BE2C (cell line): ENCODE results near the gene SARNP.

Experiments
- DNase-seq: peaks from one replicate; pipeline ENCODE4 v3.0.0-alpha.2; 2020
- H3K27me3 ChIP-seq: fragments of 250-450 bp; sonication (Bioruptor Pico); 2 replicates; pipeline ENCODE4 v1.5.1; 2020; ENCODE audit warnings: mild to moderate bottlenecking
- H3K36me3 ChIP-seq: fragments of 250-450 bp; sonication (Bioruptor Pico); 2 replicates; pipeline ENCODE4 v1.5.1; 2020; ENCODE audit warnings: mild to moderate bottlenecking
- H3K4me1 ChIP-seq: fragments of 250-450 bp; sonication (Bioruptor Pico); 2 replicates; pipeline ENCODE4 v1.5.1; 2020
- H3K4me3 ChIP-seq: 2 replicates; pipeline ENCODE4 v1.5.1; 2011; ENCODE audit warnings: low read depth, low read length
- H3K9me3 ChIP-seq: fragments of 250-450 bp; sonication (Bioruptor Pico); 2 replicates; pipeline ENCODE4 v1.5.1; 2020
- CTCF ChIP-seq: IDR thresholded peaks from 2 replicates; pipeline ENCODE4 v1.5.1; 2012; ENCODE audit warnings: mild to moderate bottlenecking, low read depth, low read length

Gene SARNP

GRCh38 chr12:55830601-55831446 lies 13.3 kb upstream of the SARNP start:
- no peaks in the 10 kb centered on the region for H3K9me3 ChIP-seq
- TF ChIP-seq CTCF = no peak
- peak overlapping the region; percentile 80 for H3K4me3 ChIP-seq
- no peaks in the 10 kb centered on the region; the same call in 1 of the 2 replicates for H3K4me1 ChIP-seq
- peaks cover 11% of the 10 kb centered on the region; the same call in 1 of the 2 replicates for H3K36me3 ChIP-seq
- peak; percentile 71 for DNase-seq
- no peaks in the 10 kb centered on the region for H3K27me3 ChIP-seq

- Histone ChIP-seq H3K27me3 (no peaks in the 10 kb centered on the region), H3K36me3 (peaks cover 11% of the 10 kb centered on the region; the same call in 1 of the 2 replicates), H3K9me3 (no peaks in the 10 kb centered on the region), H3K4me1 (no peaks in the 10 kb centered on the region; the same call in 1 of the 2 replicates), H3K4me3 (peak overlapping the region; percentile 80)
- TF ChIP-seq CTCF = no peak
- no peak for DNase-seq
Measured at GRCh38 chr12:55829967-55830600, 12.6 kb upstream of the SARNP start.

GRCh38 chr12:55828357-55828756 lies 10.8 kb upstream of the SARNP start:
- DNase-seq = no peak
- Histone ChIP-seq H3K27me3 (no peaks in the 10 kb centered on the region), H3K4me3 (peak overlapping the region; percentile 80), H3K9me3 (no peaks in the 10 kb centered on the region), H3K4me1 (no peaks in the 10 kb centered on the region; the same call in 1 of the 2 replicates), H3K36me3 (peaks cover 14% of the 10 kb centered on the region)
- no peak for TF ChIP-seq CTCF

GRCh38 chr12:55827806-55828205 lies 10.3 kb upstream of the SARNP start:
- H3K4me3 ChIP-seq = no peak overlapping the region

GRCh38 chr12:55824726-55825125 lies 7.2 kb upstream of the SARNP start:
- DNase-seq = no peak
- no peaks in the 10 kb centered on the region for H3K27me3 ChIP-seq
- TF ChIP-seq CTCF = no peak
- H3K4me1 ChIP-seq = no peaks in the 10 kb centered on the region
- peaks cover 46% of the 10 kb centered on the region for H3K36me3 ChIP-seq
- no peak overlapping the region for H3K4me3 ChIP-seq
- H3K9me3 ChIP-seq = no peaks in the 10 kb centered on the region

More at GRCh38 chr12:55827806-55828205, 10.3 kb upstream of the SARNP start:
- Histone ChIP-seq H3K9me3 (no peaks in the 10 kb centered on the region), H3K27me3 (no peaks in the 10 kb centered on the region), H3K36me3 (peaks cover 19% of the 10 kb centered on the region), H3K4me1 (no peaks in the 10 kb centered on the region; the same call in 1 of the 2 replicates)
- no peak for TF ChIP-seq CTCF
- DNase-seq = no peak

- Histone ChIP-seq H3K9me3 (no peaks in the 10 kb centered on the region), H3K36me3 (peaks cover 53% of the 10 kb centered on the region), H3K4me3 (no peak overlapping the region), H3K4me1 (no peaks in the 10 kb centered on the region), H3K27me3 (no peaks in the 10 kb centered on the region)
- TF ChIP-seq CTCF = no peak
- DNase-seq = no peak
Measured at GRCh38 chr12:55823419-55823818, 5.9 kb upstream of the SARNP start.
